ENCODE results near the gene UNK.

UNK gene

GRCh38 chr17:75750661-75751423 lies 33.8 kb upstream of the UNK start:
- no peak for TF ChIP-seq CTCF (IDR thresholded peaks at IDR 0.05; ENCODE audit: insufficient read depth, low read depth, low read length, missing control alignments)
- no peak overlapping the region for H3K4me3 ChIP-seq (ENCODE audit: low read depth, low read length)
- no peak for DNase-seq (ENCODE audit: low read depth)

GRCh38 chr17:75751676-75752404 lies 32.8 kb upstream of the UNK start:
- H3K4me3 ChIP-seq (ENCODE audit: low read depth, low read length) = no peak overlapping the region
- DNase-seq (ENCODE audit: low read depth) = no peak
- TF ChIP-seq CTCF (IDR thresholded peaks at IDR 0.05; ENCODE audit: insufficient read depth, low read depth, low read length, missing control alignments) = no peak

GRCh38 chr17:75752405-75752709 lies 32.2 kb upstream of the UNK start:
- TF ChIP-seq CTCF (IDR thresholded peaks at IDR 0.05; ENCODE audit: insufficient read depth, low read depth, low read length, missing control alignments) = no peak
- H3K4me3 ChIP-seq (ENCODE audit: low read depth, low read length) = no peak overlapping the region
- DNase-seq (ENCODE audit: low read depth) = no peak

GRCh38 chr17:75752802-75753513 lies 31.6 kb upstream of the UNK start:
- TF ChIP-seq CTCF (IDR thresholded peaks at IDR 0.05; ENCODE audit: insufficient read depth, low read depth, low read length, missing control alignments) = peak; percentile 33
- DNase-seq (ENCODE audit: low read depth) = peak; percentile 37
- peak overlapping the region; percentile 66 for H3K4me3 ChIP-seq (ENCODE audit: low read depth, low read length)

- DNase-seq (ENCODE audit: low read depth) = peak; percentile 85
- peak overlapping the region; percentile 66 for H3K4me3 ChIP-seq (ENCODE audit: low read depth, low read length)
- TF ChIP-seq CTCF (IDR thresholded peaks at IDR 0.05; ENCODE audit: insufficient read depth, low read depth, low read length, missing control alignments) = peak; percentile 81
These were observed 30.9 kb upstream of the UNK start for GRCh38 chr17:75753514-75754377.

GRCh38 chr17:75754378-75755204 lies 30.0 kb upstream of the UNK start:
- DNase-seq (ENCODE audit: low read depth) = no peak
- TF ChIP-seq CTCF (IDR thresholded peaks at IDR 0.05; ENCODE audit: insufficient read depth, low read depth, low read length, missing control alignments) = no peak
- peak overlapping the region; percentile 40 for H3K4me3 ChIP-seq (ENCODE audit: low read depth, low read length)

All from GM12865 (cell line).